NCI-H2081 treated with DMSO at 0.1 percent for 48 hours (cell line): ENCODE data around the gene KATNIP.
"Not testable (repeated sequence)": the region's sequence is repeated elsewhere in the genome, so short reads cannot be mapped to it uniquely, and the experiment has no call there.

Experiments used
- DNase-seq: peaks from one replicate; lab custom pipeline; 2025; lab: John Stamatoyannopoulos, UW

Gene KATNIP

GRCh38 chr16:27538528-27538927 lies 11.4 kb upstream of the KATNIP start:
- DNase-seq = no peak

- DNase-seq = no peak
Observed at GRCh38 chr16:27539120-27539519, 10.8 kb upstream of the KATNIP start.

GRCh38 chr16:27539636-27540035 lies 10.3 kb upstream of the KATNIP start:
- no peak for DNase-seq

- DNase-seq = no peak
Observed at GRCh38 chr16:27543801-27544200, 6.1 kb upstream of the KATNIP start.

- no peak for DNase-seq
Observed at GRCh38 chr16:27544671-27545070, 5.3 kb upstream of the KATNIP start.

- DNase-seq = no peak
Observed at GRCh38 chr16:27547134-27547533, 2.8 kb upstream of the KATNIP start.

- no peak for DNase-seq
Observed at GRCh38 chr16:27547851-27548250, 2.1 kb upstream of the KATNIP start.

GRCh38 chr16:27549464-27549745 lies 539 bp upstream of the KATNIP start:
- DNase-seq = no peak

- DNase-seq = no peak
Observed at GRCh38 chr16:27550582-27550920, 607 bp downstream of the KATNIP start.

GRCh38 chr16:27551036-27551435 lies 1.1 kb downstream of the KATNIP start:
- DNase-seq = no peak

GRCh38 chr16:27556471-27556870 lies 6.5 kb downstream of the KATNIP start:
- DNase-seq = no peak

GRCh38 chr16:27558434-27558833 lies 8.5 kb downstream of the KATNIP start:
- DNase-seq = no peak

GRCh38 chr16:27558932-27559331 lies 9.0 kb downstream of the KATNIP start:
- DNase-seq = no peak

GRCh38 chr16:27561216-27561615 lies 11.3 kb downstream of the KATNIP start:
- no peak for DNase-seq

GRCh38 chr16:27564224-27564623 lies 14.3 kb downstream of the KATNIP start:
- DNase-seq = no peak

GRCh38 chr16:27566417-27566816 lies 16.5 kb downstream of the KATNIP start:
- DNase-seq = no peak

GRCh38 chr16:27568077-27568476 lies 18.1 kb downstream of the KATNIP start:
- no peak for DNase-seq

- not testable (repeated sequence) for DNase-seq
Observed at GRCh38 chr16:27570986-27571385, 21.0 kb downstream of the KATNIP start.

- DNase-seq = no peak
Observed at GRCh38 chr16:27571433-27572326, 21.7 kb downstream of the KATNIP start.

- no peak for DNase-seq
Observed at GRCh38 chr16:27572711-27573110, 22.8 kb downstream of the KATNIP start.

- no peak for DNase-seq
Observed at GRCh38 chr16:27576729-27577128, 26.8 kb downstream of the KATNIP start.

- DNase-seq = no peak
Observed at GRCh38 chr16:27579087-27579980, 29.4 kb downstream of the KATNIP start.

GRCh38 chr16:27582883-27583282 lies 32.9 kb downstream of the KATNIP start:
- no peak for DNase-seq
